CD14-positive monocyte (primary cell): ENCODE results near the gene SPAG16. TPM values are rescaled to one million over a fixed set of nuclear protein-coding genes. Genes with fewer than 3 reads are reported as not detected.
A peak's percentile ranks its signal among the peaks of the same experiment; 100 is the strongest.

Experiments
- DNase-seq, 3 donors: peaks; one replicate each; pipeline ENCODE4 v3.0.0-alpha.2; 2011 to 2022
- H2AFZ ChIP-seq: 2 replicates; pipeline ENCODE4 v1.6.0; 2012; ENCODE audit warnings: mild to moderate bottlenecking, low read depth, low read length, inconsistent platforms; ENCODE audit not compliant: insufficient read depth, poor library complexity, severe bottlenecking
- H3K27ac ChIP-seq, 2 donors: 1 replicate in 1 of 2; 2 replicates in 1 of 2; pipeline ENCODE4 v1.5.1; 2012 to 2013; ENCODE audit warnings: low read length in 2 of 2, control low read depth in 1 of 2, inconsistent platforms in 1 of 2, low read depth in 1 of 2, mild to moderate bottlenecking in 1 of 2
- H3K27me3 ChIP-seq, 2 donors: one replicate each; pipeline versions ENCODE4 v1.6.0 to v1.6.1; 2011 to 2013; ENCODE audit warnings: low read length in 2 of 2; ENCODE audit not compliant: control insufficient read depth in 2 of 2, insufficient read depth in 2 of 2
- H3K36me3 ChIP-seq, 2 donors: replicated peaks in 1 of 2; 1 replicate in 1 of 2; 2 replicates in 1 of 2; pipeline versions ENCODE4 v1.5.1 to v1.6.1; 2012 to 2013; ENCODE audit warnings: low read length in 2 of 2, control low read depth in 1 of 2, inconsistent platforms in 1 of 2, mild to moderate bottlenecking in 1 of 2; ENCODE audit not compliant: insufficient read depth in 2 of 2, control insufficient read depth in 1 of 2
- H3K4me1 ChIP-seq, 2 donors: 1 replicate in 1 of 2; 2 replicates in 1 of 2; pipeline versions ENCODE4 v1.5.1 to v1.6.1; 2012 to 2013; ENCODE audit warnings: low read length in 2 of 2, control low read depth in 1 of 2, inconsistent platforms in 1 of 2, mild to moderate bottlenecking in 1 of 2, moderate library complexity in 1 of 2; ENCODE audit not compliant: insufficient read depth in 2 of 2, control insufficient read depth in 1 of 2
- H3K4me2 ChIP-seq: replicated peaks from 2 replicates; pipeline ENCODE3; 2012; ENCODE audit warnings: low read length, moderate library complexity, mild to moderate bottlenecking; ENCODE audit not compliant: poor library complexity, severe bottlenecking; ENCODE audit errors: extremely low read depth
- H3K4me3 ChIP-seq, 3 experiments: fragments of 200-600 bp in 1 of 3; sonication (generic) in 1 of 3; replicated peaks in 1 of 3; 1 replicate in 2 of 3; 2 replicates in 1 of 3; pipeline ENCODE4 v1.5.1; 2011 to 2013; ENCODE audit warnings: low read length in 3 of 3, mild to moderate bottlenecking in 3 of 3, control low read depth in 2 of 3, low read depth in 2 of 3, inconsistent platforms in 1 of 3, moderate library complexity in 1 of 3
- H3K79me2 ChIP-seq: 2 replicates; pipeline ENCODE4 v1.6.0; 2012; ENCODE audit warnings: mild to moderate bottlenecking, control low read depth, inconsistent platforms, low read length, moderate library complexity; ENCODE audit not compliant: insufficient read depth
- H3K9ac ChIP-seq: 2 replicates; pipeline ENCODE4 v1.6.0; 2017; ENCODE audit warnings: low read length, mild to moderate bottlenecking; ENCODE audit not compliant: insufficient read depth, poor library complexity, severe bottlenecking
- H3K9me3 ChIP-seq, 2 donors: replicated peaks in 1 of 2; 1 replicate in 1 of 2; 2 replicates in 1 of 2; pipeline versions ENCODE4 v1.5.1 to v1.6.1; 2012 to 2013; ENCODE audit warnings: low read length in 2 of 2, control low read depth in 1 of 2; ENCODE audit not compliant: control insufficient read depth in 1 of 2, insufficient read depth in 1 of 2
- H4K20me1 ChIP-seq: 2 replicates; pipeline ENCODE4 v1.6.0; 2012; ENCODE audit warnings: mild to moderate bottlenecking, low read length, control low read depth, moderate library complexity; ENCODE audit not compliant: insufficient read depth
- H3K27ac Mint-ChIP-seq, 7 donors: one replicate each; pipeline ENCODE4 v1.8.0; 2020; ENCODE audit warnings: mild to moderate bottlenecking in 7 of 7, mixed read lengths in 7 of 7, moderate library complexity in 6 of 7, inconsistent platforms in 2 of 7
- H3K27me3 Mint-ChIP-seq, 3 donors: one replicate each; pipeline ENCODE4 v1.8.0; 2021 to 2022; ENCODE audit warnings: low read depth in 3 of 3, mild to moderate bottlenecking in 3 of 3, mixed read lengths in 3 of 3, moderate library complexity in 3 of 3, inconsistent platforms in 1 of 3
- H3K36me3 Mint-ChIP-seq, 2 donors: one replicate each; pipeline ENCODE4 v1.8.0; 2020; ENCODE audit warnings: mixed read lengths in 2 of 2, inconsistent platforms in 1 of 2, mild to moderate bottlenecking in 1 of 2
- H3K4me1 Mint-ChIP-seq: one replicate; pipeline ENCODE4 v1.8.0; 2020; ENCODE audit warnings: mild to moderate bottlenecking, mixed read lengths
- H3K4me3 Mint-ChIP-seq, 2 donors: one replicate each; pipeline ENCODE4 v1.8.0; 2020; ENCODE audit warnings: mild to moderate bottlenecking in 2 of 2, mixed read lengths in 2 of 2, moderate library complexity in 1 of 2
- H3K9me3 Mint-ChIP-seq, 7 donors: one replicate each; pipeline ENCODE4 v1.8.0; 2020 to 2022; ENCODE audit warnings: mixed read lengths in 7 of 7, mild to moderate bottlenecking in 6 of 7, moderate library complexity in 6 of 7, inconsistent platforms in 2 of 7
- CTCF ChIP-seq: fragments of 200-600 bp; IDR thresholded peaks from one replicate; pipeline ENCODE4 v1.8.0; 2022; ENCODE audit warnings: antibody characterized with exemption, mild to moderate bottlenecking
- WGBS: methylation state at CpG from one replicate; pipeline ENCODE4 v1.1.5; 2013; ENCODE audit warnings: missing lambda C conversion rate; ENCODE audit not compliant: insufficient coverage; 5-methylcytosine and 5-hydroxymethylcytosine counted together
- intact Hi-C, 2 donors: fragments of 100-400 bp; cut with micrococcal nuclease; formaldehyde crosslinking; loops; one replicate each; pipeline versions ENCODE4 v1.15.0 to v1.15.1; 2023
- polyA plus RNA-seq, 3 donors: library from polyadenylated mRNA; depleted of rRNA in 1 of 3; unstranded in 2 of 3; stranded (reverse) in 1 of 3; fragments of 300-500 nt in 2 of 3; fragments of >200 nt in 1 of 3; fragmentation: Illumina TruSeq in 2 of 3; gene quantifications; 1 replicate in 2 of 3; 2 replicates in 1 of 3; pipeline ENCODE4 v1.2.3, GENCODE V29; 2012 to 2021

Gene SPAG16
- polyA plus RNA-seq, 3 donors = 0.12 to 0.30 TPM; not detected in 1

GRCh38 chr2:213425618-213426017 is 141.4 kb downstream of the SPAG16 start:
- Mint-ChIP-seq H3K36me3 (no peaks in the 10 kb centered on the region), H3K27ac (no peak overlapping the region), H3K27me3 (no peaks in the 10 kb centered on the region), H3K4me1 (no peaks in the 10 kb centered on the region), H3K4me3 (no peak overlapping the region), H3K9me3 (peaks cover 8 to 19% (median 13%) of the 10 kb centered on the region in 7 donors)
- Histone ChIP-seq H3K36me3 (no peaks in the 10 kb centered on the region), H3K9me3 (peaks cover 24 to 29% of the 10 kb centered on the region in 2 donors), H2AFZ (no peak overlapping the region), H4K20me1 (no peaks in the 10 kb centered on the region), H3K4me1 (no peaks in the 10 kb centered on the region), H3K4me3 (no peak overlapping the region), H3K79me2 (no peaks in the 10 kb centered on the region), H3K9ac (no peak overlapping the region), H3K27ac (no peak overlapping the region), H3K4me2 (no peak overlapping the region), H3K27me3 (no peaks in the 10 kb centered on the region)
- intact Hi-C loops = no loop called here
- no peak for DNase-seq
- no CpG with 5 or more reads among the region's 1 CpG for WGBS
- no peak for TF ChIP-seq CTCF

- peaks cover 10 to 12% of the 10 kb centered on the region in 2 donors for H3K9me3 ChIP-seq
- no peaks in the 10 kb centered on the region for H3K36me3 Mint-ChIP-seq
- H3K27me3 ChIP-seq = no peaks in the 10 kb centered on the region
- H3K79me2 ChIP-seq = no peaks in the 10 kb centered on the region
- no peak overlapping the region for H3K27ac ChIP-seq
- H3K36me3 ChIP-seq = no peaks in the 10 kb centered on the region
- 78% methylated on average over 2 of the region's 2 CpGs for WGBS
- H3K9ac ChIP-seq = no peak overlapping the region
- no peak overlapping the region for H3K4me2 ChIP-seq
- no peak for DNase-seq
- no peaks in the 10 kb centered on the region for H3K27me3 Mint-ChIP-seq
- H3K4me3 Mint-ChIP-seq = no peak overlapping the region
- intact Hi-C loops = no loop called here
- H3K4me1 Mint-ChIP-seq = no peaks in the 10 kb centered on the region
- peak overlapping the region in 1 of 7 donors; percentile 8 for H3K27ac Mint-ChIP-seq
- TF ChIP-seq CTCF = no peak
- peaks cover 3 to 16% (median 8%) of the 10 kb centered on the region in 7 donors for H3K9me3 Mint-ChIP-seq
- no peaks in the 10 kb centered on the region for H3K4me1 ChIP-seq
- no peak overlapping the region for H2AFZ ChIP-seq
- no peak overlapping the region for H3K4me3 ChIP-seq
- H4K20me1 ChIP-seq = no peaks in the 10 kb centered on the region
Measured at GRCh38 chr2:213429516-213429915, 145.3 kb downstream of the SPAG16 start.
